ENCODE measurements around the gene TBX10. TPM values are rescaled to one million over a fixed set of nuclear protein-coding genes. Genes with fewer than 3 reads are reported as not detected.

Gene TBX10
- total and polyA plus RNA-seq, 9 donors = not detected

- TF ChIP-seq EP300 (IDR thresholded peaks at IDR 0.05) (no peak), POLR2A (IDR thresholded peaks at IDR 0.05) (no peak), CTCF (IDR thresholded peaks at IDR 0.05) (no peak)
- Histone ChIP-seq H3K27me3 (no peaks in the 10 kb centered on the region), H3K9me3 (no peaks in the 10 kb centered on the region), H3K36me3 (no peaks in the 10 kb centered on the region), H3K27ac (no peak overlapping the region), H3K4me3 (no peak overlapping the region), H3K4me1 (ENCODE audit: insufficient read depth) (peaks cover 3% of the 10 kb centered on the region)
- DNase-seq = peak in 2 of 5 donors; percentile 15 to 32
- WGBS, 3 donors = 62 to 69% (median 66%) methylated on average over 20 of the region's 20 CpGs
- intact Hi-C loops (cut with DNase I) = no loop called here
Measured at GRCh38 chr11:67634366-67635230, 5.0 kb downstream of the TBX10 start.

GRCh38 chr11:67633758-67634365 lies 5.7 kb downstream of the TBX10 start:
- peak in 2 of 5 donors; percentile 14 to 31 for DNase-seq
- Histone ChIP-seq H3K27me3 (no peaks in the 10 kb centered on the region), H3K4me1 (ENCODE audit: insufficient read depth) (peaks cover 5% of the 10 kb centered on the region), H3K36me3 (no peaks in the 10 kb centered on the region), H3K4me3 (no peak overlapping the region), H3K9me3 (no peaks in the 10 kb centered on the region), H3K27ac (no peak overlapping the region)
- intact Hi-C loops (cut with DNase I) = no loop called here
- TF ChIP-seq POLR2A (IDR thresholded peaks at IDR 0.05) (no peak), CTCF (IDR thresholded peaks at IDR 0.05) (no peak), EP300 (IDR thresholded peaks at IDR 0.05) (no peak)
- 80 to 86% (median 83%) methylated on average over 22 of the region's 22 CpGs for WGBS, 3 donors

GRCh38 chr11:67632982-67633755 lies 6.4 kb downstream of the TBX10 start:
- intact Hi-C loops (cut with DNase I) = no loop called here
- no peaks in the 10 kb centered on the region for H3K9me3 ChIP-seq
- no peak for TF ChIP-seq POLR2A (IDR thresholded peaks at IDR 0.05)
- no peak for TF ChIP-seq EP300 (IDR thresholded peaks at IDR 0.05)
- TF ChIP-seq CTCF (IDR thresholded peaks at IDR 0.05) = no peak
- 87 to 92% (median 89%) methylated on average over 30 of the region's 30 CpGs for WGBS, 3 donors
- H3K27ac ChIP-seq = no peak overlapping the region
- H3K4me3 ChIP-seq = no peak overlapping the region
- H3K4me1 ChIP-seq (ENCODE audit: insufficient read depth) = peaks cover 5% of the 10 kb centered on the region
- H3K27me3 ChIP-seq = no peaks in the 10 kb centered on the region
- peak in 2 of 5 donors; percentile 18 to 34 for DNase-seq
- H3K36me3 ChIP-seq = no peaks in the 10 kb centered on the region

GRCh38 chr11:67632175-67632981 lies 7.2 kb downstream of the TBX10 start:
- Histone ChIP-seq H3K36me3 (no peaks in the 10 kb centered on the region), H3K4me3 (no peak overlapping the region), H3K27ac (no peak overlapping the region), H3K4me1 (ENCODE audit: insufficient read depth) (peaks cover 5% of the 10 kb centered on the region), H3K9me3 (no peaks in the 10 kb centered on the region), H3K27me3 (no peaks in the 10 kb centered on the region)
- 74 to 78% (median 77%) methylated on average over 12 of the region's 12 CpGs for WGBS, 3 donors
- DNase-seq = peak in 2 of 5 donors; percentile 18 to 42
- intact Hi-C loops (cut with DNase I) = no loop called here
- TF ChIP-seq EP300 (IDR thresholded peaks at IDR 0.05) = no peak
- TF ChIP-seq POLR2A (IDR thresholded peaks at IDR 0.05) = no peak
- no peak for TF ChIP-seq CTCF (IDR thresholded peaks at IDR 0.05)
